HepG2 (cell line): ENCODE measurements around the gene FZD4. TPM values are rescaled to one million over a fixed set of nuclear protein-coding genes. Genes with fewer than 3 reads are reported as not detected.

Experiments used
- ARID3A ChIP-seq: IDR thresholded peaks from 2 replicates; pipeline ENCODE4 v1.6.1; 2012; ENCODE audit warnings: low read depth, low read length, improper control_type of control experiment
- GTF3A ChIP-seq: sonication (generic); formaldehyde crosslinking; conservative IDR thresholded peaks from 2 replicates; pipeline ENCODE4 v1.4.0; 2020; ENCODE audit warnings: mild to moderate bottlenecking, missing genetic modification reagents
- IRF2 ChIP-seq: IDR thresholded peaks from 2 replicates; pipeline ENCODE4 v1.6.1; 2018; ENCODE audit warnings: missing genetic modification reagents, missing compliant biosample characterization
- MAZ ChIP-seq, 2 experiments: sonication (generic) in 1 of 2; formaldehyde crosslinking in 1 of 2; IDR thresholded peaks; 2 replicates each; pipeline versions ENCODE4 v1.5.0 to v1.6.1; 2012 to 2020; ENCODE audit warnings: low read depth in 2 of 2, mild to moderate bottlenecking in 2 of 2, borderline replicate concordance in 1 of 2, improper control_type of control experiment in 1 of 2, low read length in 1 of 2, missing genetic modification reagents in 1 of 2, moderate library complexity in 1 of 2
- MTF1 ChIP-seq: sonication (generic); formaldehyde crosslinking; IDR thresholded peaks from 2 replicates; pipeline ENCODE4 v1.5.0; 2020; ENCODE audit warnings: missing genetic modification reagents
- NFAT5 ChIP-seq: sonication (generic); formaldehyde crosslinking; IDR thresholded peaks from 2 replicates; pipeline ENCODE4 v1.4.0; 2020; ENCODE audit warnings: missing genetic modification reagents
- POLR2G ChIP-seq: fragments of 200-400 bp; formaldehyde crosslinking; IDR thresholded peaks from 2 replicates; pipeline ENCODE4 v1.6.1; 2018; ENCODE audit warnings: mild to moderate bottlenecking, low read depth, low read length, moderate library complexity
- SAFB2 ChIP-seq: sonication (generic); formaldehyde crosslinking; IDR thresholded peaks from 2 replicates; pipeline ENCODE4 v1.5.1; 2020; ENCODE audit warnings: missing genetic modification reagents, low read depth, mild to moderate bottlenecking, borderline replicate concordance
- SCMH1 ChIP-seq: sonication (generic); formaldehyde crosslinking; IDR thresholded peaks from 2 replicates; pipeline ENCODE4 v1.9.0; 2021; ENCODE audit warnings: missing genetic modification reagents, mild to moderate bottlenecking, borderline replicate concordance
- SRF ChIP-seq: IDR thresholded peaks from 2 replicates; pipeline ENCODE4 v1.6.1; 2011; ENCODE audit warnings: mild to moderate bottlenecking, low read depth, low read length, moderate library complexity
- STAT5B ChIP-seq: sonication (generic); formaldehyde crosslinking; IDR thresholded peaks from 2 replicates; pipeline ENCODE4 v1.4.0; 2020; ENCODE audit warnings: missing genetic modification reagents
- TFAP4 ChIP-seq: sonication (generic); IDR thresholded peaks from 2 replicates; pipeline ENCODE4 v1.6.1; 2016; ENCODE audit warnings: low read depth, borderline replicate concordance
- THAP8 ChIP-seq: sonication (generic); formaldehyde crosslinking; IDR thresholded peaks from 2 replicates; pipeline ENCODE4 v1.5.1; 2020; ENCODE audit warnings: missing genetic modification reagents, mild to moderate bottlenecking, borderline replicate concordance
- ZNF549 ChIP-seq: sonication (generic); formaldehyde crosslinking; IDR thresholded peaks from 2 replicates; pipeline ENCODE4 v1.5.0; 2020; ENCODE audit warnings: missing genetic modification reagents
- ZNF552 ChIP-seq: sonication (generic); formaldehyde crosslinking; IDR thresholded peaks from 2 replicates; pipeline ENCODE4 v1.9.0; 2022; ENCODE audit warnings: missing genetic modification reagents, mild to moderate bottlenecking, borderline replicate concordance
- ZNF619 ChIP-seq: sonication (generic); formaldehyde crosslinking; IDR thresholded peaks from 2 replicates; pipeline ENCODE4 v1.4.0; 2020; ENCODE audit warnings: mild to moderate bottlenecking, missing genetic modification reagents
- polyA plus RNA-seq, 8 experiments: library from polyadenylated mRNA; depleted of rRNA in 3 of 8; stranded (reverse) in 7 of 8; unstranded in 1 of 8; fragments of >200 nt; fragmentation: Illumina TruSeq in 4 of 8; extraction: Trizol in 4 of 8; gene quantifications; 2 replicates each; pipeline versions ENCODE4 v1.2.1 to v1.2.3, GENCODE V29; 2011 to 2016; ENCODE audit warnings: low read depth in 4 of 8, missing spikeins in 1 of 8, mixed read lengths in 1 of 8; ENCODE audit not compliant: insufficient read depth in 1 of 8
- total RNA-seq, 5 experiments: library from RNA; depleted of rRNA; stranded (reverse); fragments of >200 nt; fragmentation: Illumina TruSeq; extraction: Trizol; gene quantifications; 2 replicates each; pipeline ENCODE4 v1.2.3, GENCODE V29; 2016; ENCODE audit warnings: low read depth in 1 of 5

FZD4 gene
- total and polyA plus RNA-seq, 2 of the 13 experiments (the other 11 are each of a cell fraction or from before 2014, with no cell fraction given): 46.5 to 70.4 TPM

GRCh38 chr11:86954269-86955110 is 705 bp downstream of the FZD4 start (continued):
- 0 out of 2 replicates have a peak, but pooled peaks have one; percentile 52 for TF ChIP-seq NFAT5 (CRISPR knock-in tag)
- TF ChIP-seq SCMH1 (CRISPR knock-in tag): no peak
- TF ChIP-seq IRF2 (CRISPR knock-in tag): 0 out of 2 replicates have a peak, but pooled peaks have one; percentile 17
- peak; percentile 56; the same call in 1 of the 2 replicates for TF ChIP-seq SAFB2 (CRISPR knock-in tag)
- TF ChIP-seq ZNF552 (CRISPR knock-in tag): no peak
- peak; percentile 55; the same call in 1 of the 2 replicates for TF ChIP-seq MTF1 (CRISPR knock-in tag)
- no peak for TF ChIP-seq ZNF619 (CRISPR knock-in tag)
- TF ChIP-seq SRF: no peak
- TF ChIP-seq TFAP4: peak; percentile 24; the same call in 1 of the 2 replicates
- TF ChIP-seq ARID3A: no peak
- no peak; the same call in 1 of the 2 replicates for TF ChIP-seq ZNF549
- TF ChIP-seq MAZ (IDR thresholded peaks at IDR 0.05; ENCODE audit: borderline replicate concordance, low read depth, low read length): no peak
- no peak for TF ChIP-seq MAZ (CRISPR knock-in tag; IDR thresholded peaks at IDR 0.05; ENCODE audit: low read depth)
- 0 out of 2 replicates have a peak, but pooled peaks have one; percentile 53 for TF ChIP-seq THAP8 (CRISPR knock-in tag)
- no peak for TF ChIP-seq POLR2G
- no peak for TF ChIP-seq GTF3A (CRISPR knock-in tag)
- TF ChIP-seq STAT5B: no peak
